ENCODE results near the gene FOXP1. TPM values are rescaled to one million over a fixed set of nuclear protein-coding genes. Genes with fewer than 3 reads are reported as not detected.

FOXP1 gene
- total RNA-seq, 1 donor from 2014 or later = 71.3 TPM

- Mint-ChIP-seq H3K4me1 (ENCODE audit: unreplicated experiment) (peaks cover 10% of the 10 kb centered on the region), H3K9me3 (ENCODE audit: unreplicated experiment) (no peaks in the 10 kb centered on the region), H3K36me3 (ENCODE audit: low read depth, unreplicated experiment) (peaks cover 14% of the 10 kb centered on the region), H3K27me3 (ENCODE audit: unreplicated experiment) (peaks cover 4% of the 10 kb centered on the region), H3K4me3 (ENCODE audit: unreplicated experiment) (no peak overlapping the region), H3K27ac (ENCODE audit: unreplicated experiment) (no peak overlapping the region)
- no peak for TF ChIP-seq CTCF (IDR thresholded peaks at IDR 0.05; ENCODE audit: unreplicated experiment)
- DNase-seq (ENCODE audit: low spot score) = no peak
These were observed 598.6 kb downstream of the FOXP1 start for GRCh38 chr3:70984776-70985482.

GRCh38 chr3:70982700-70983140 is 600.8 kb downstream of the FOXP1 start:
- Mint-ChIP-seq H3K4me3 (ENCODE audit: unreplicated experiment) (no peak overlapping the region), H3K27me3 (ENCODE audit: unreplicated experiment) (peaks cover 4% of the 10 kb centered on the region), H3K9me3 (ENCODE audit: unreplicated experiment) (no peaks in the 10 kb centered on the region), H3K4me1 (ENCODE audit: unreplicated experiment) (peaks cover 10% of the 10 kb centered on the region), H3K36me3 (ENCODE audit: low read depth, unreplicated experiment) (peaks cover 15% of the 10 kb centered on the region), H3K27ac (ENCODE audit: unreplicated experiment) (peak overlapping the region; percentile 44)
- no peak for TF ChIP-seq CTCF (IDR thresholded peaks at IDR 0.05; ENCODE audit: unreplicated experiment)
- DNase-seq (ENCODE audit: low spot score) = peak; percentile 9

- DNase-seq (ENCODE audit: low spot score) = no peak
- Mint-ChIP-seq H3K36me3 (ENCODE audit: low read depth, unreplicated experiment) (peaks cover 14% of the 10 kb centered on the region), H3K27ac (ENCODE audit: unreplicated experiment) (no peak overlapping the region), H3K4me3 (ENCODE audit: unreplicated experiment) (no peak overlapping the region), H3K27me3 (ENCODE audit: unreplicated experiment) (peaks cover 5% of the 10 kb centered on the region), H3K9me3 (ENCODE audit: unreplicated experiment) (no peaks in the 10 kb centered on the region), H3K4me1 (ENCODE audit: unreplicated experiment) (peaks cover 10% of the 10 kb centered on the region)
- TF ChIP-seq CTCF (IDR thresholded peaks at IDR 0.05; ENCODE audit: unreplicated experiment) = no peak
These were observed 601.2 kb downstream of the FOXP1 start for GRCh38 chr3:70982284-70982683.

GRCh38 chr3:70981231-70981880 is 602.2 kb downstream of the FOXP1 start:
- peaks cover 10% of the 10 kb centered on the region for H3K4me1 Mint-ChIP-seq (ENCODE audit: unreplicated experiment)
- H3K27ac Mint-ChIP-seq (ENCODE audit: unreplicated experiment) = no peak overlapping the region
- TF ChIP-seq CTCF (IDR thresholded peaks at IDR 0.05; ENCODE audit: unreplicated experiment) = no peak
- H3K27me3 Mint-ChIP-seq (ENCODE audit: unreplicated experiment) = peaks cover 6% of the 10 kb centered on the region
- H3K4me3 Mint-ChIP-seq (ENCODE audit: unreplicated experiment) = no peak overlapping the region
- DNase-seq (ENCODE audit: low spot score) = no peak
- no peaks in the 10 kb centered on the region for H3K9me3 Mint-ChIP-seq (ENCODE audit: unreplicated experiment)
- H3K36me3 Mint-ChIP-seq (ENCODE audit: low read depth, unreplicated experiment) = peaks cover 15% of the 10 kb centered on the region

GRCh38 chr3:70980646-70981170 is 602.8 kb downstream of the FOXP1 start:
- peaks cover 18% of the 10 kb centered on the region for H3K36me3 Mint-ChIP-seq (ENCODE audit: low read depth, unreplicated experiment)
- no peak overlapping the region for H3K4me3 Mint-ChIP-seq (ENCODE audit: unreplicated experiment)
- peaks cover 10% of the 10 kb centered on the region for H3K4me1 Mint-ChIP-seq (ENCODE audit: unreplicated experiment)
- no peaks in the 10 kb centered on the region for H3K9me3 Mint-ChIP-seq (ENCODE audit: unreplicated experiment)
- H3K27me3 Mint-ChIP-seq (ENCODE audit: unreplicated experiment) = peaks cover 2% of the 10 kb centered on the region
- TF ChIP-seq CTCF (IDR thresholded peaks at IDR 0.05; ENCODE audit: unreplicated experiment) = no peak
- H3K27ac Mint-ChIP-seq (ENCODE audit: unreplicated experiment) = no peak overlapping the region
- DNase-seq (ENCODE audit: low spot score) = no peak
